SU-DHL-6 (cell line): ENCODE results near the gene DYSF.

Source experiments
- H2AFZ ChIP-seq: fragments of 200-600 bp; sonication (generic); 2 replicates; pipeline ENCODE4 v1.6.1; 2014; ENCODE audit warnings: low read depth, mild to moderate bottlenecking, moderate library complexity, mixed read lengths, antibody characterized with exemption, low read length; ENCODE audit not compliant: severe bottlenecking
- H3F3A ChIP-seq: fragments of 200-600 bp; shearing (Covaris generic); 2 replicates; pipeline ENCODE4 v1.6.0; 2016; ENCODE audit warnings: antibody characterized with exemption, mild to moderate bottlenecking; ENCODE audit not compliant: insufficient read depth
- H3K27ac ChIP-seq: fragments of 200-600 bp; sonication (generic); 2 replicates; pipeline ENCODE4 v1.5.1; 2016; ENCODE audit warnings: low read depth, mild to moderate bottlenecking, low read length, moderate library complexity, mixed read lengths
- H3K27me3 ChIP-seq: fragments of 200-600 bp; sonication (generic), shearing (Covaris generic); 2 replicates; pipeline ENCODE4 v1.6.0; 2014; ENCODE audit warnings: mild to moderate bottlenecking, low read length
- H3K36me3 ChIP-seq: fragments of 200-600 bp; sonication (generic); 2 replicates; pipeline ENCODE4 v1.6.1; 2014; ENCODE audit warnings: mild to moderate bottlenecking, low read length, mixed read lengths
- H3K4me2 ChIP-seq: fragments of 300-600, 200-600 bp; shearing (Covaris generic), sonication (generic); 2 replicates; pipeline ENCODE4 v1.6.0; 2014; ENCODE audit warnings: low read length, low read depth, mild to moderate bottlenecking; ENCODE audit not compliant: poor library complexity, severe bottlenecking
- H3K4me3 ChIP-seq: fragments of 200-600 bp; sonication (generic); 2 replicates; pipeline ENCODE4 v1.5.1; 2014; ENCODE audit warnings: antibody characterized with exemption, low read length, mild to moderate bottlenecking, mixed read lengths; ENCODE audit not compliant: insufficient read depth, poor library complexity, severe bottlenecking
- H3K79me2 ChIP-seq: fragments of 200-600 bp; sonication (generic); 2 replicates; pipeline ENCODE4 v1.6.1; 2014; ENCODE audit warnings: mild to moderate bottlenecking, low read length, moderate library complexity; ENCODE audit not compliant: insufficient read depth
- H3K9ac ChIP-seq: fragments of 200-600 bp; sonication (generic); 2 replicates; pipeline ENCODE4 v1.7.0; 2014; ENCODE audit warnings: mild to moderate bottlenecking, low read length
- H3K9me2 ChIP-seq: fragments of 200-600 bp; sonication (generic); replicated peaks from 2 replicates; pipeline ENCODE4 v1.6.1; 2014; ENCODE audit warnings: low read length; ENCODE audit not compliant: insufficient read depth
- H3K9me3 ChIP-seq: fragments of 200-600 bp; sonication (generic); 2 replicates; pipeline ENCODE4 v1.6.1; 2014; ENCODE audit warnings: low read length, mixed read lengths; ENCODE audit not compliant: insufficient read depth
- H4K20me1 ChIP-seq: fragments of 200-600 bp; sonication (generic); 2 replicates; pipeline ENCODE4 v1.6.1; 2014; ENCODE audit warnings: low read depth, mild to moderate bottlenecking, antibody characterized with exemption, low read length, moderate library complexity, mixed read lengths
- EZH2phosphoT487 ChIP-seq: fragments of 200-600 bp; sonication (generic), shearing (Covaris generic); conservative IDR thresholded peaks from 2 replicates; pipeline ENCODE4 v1.6.1; 2018; ENCODE audit warnings: mild to moderate bottlenecking, antibody characterized with exemption, low read length, moderate library complexity, mixed read lengths
- TF ChIP-seq, protein P1 (sequence below): fragments of 200-600 bp; sonication (generic); IDR thresholded peaks from one replicate; pipeline ENCODE4 v1.5.1; 2017; ENCODE audit warnings: antibody characterized with exemption, mild to moderate bottlenecking, low read length, moderate library complexity; ENCODE audit not compliant: insufficient read depth, poor library complexity, severe bottlenecking

DYSF gene

GRCh38 chr2:71730785-71731383 lies 277.5 kb downstream of the DYSF start:
- TF ChIP-seq, protein P1, sequence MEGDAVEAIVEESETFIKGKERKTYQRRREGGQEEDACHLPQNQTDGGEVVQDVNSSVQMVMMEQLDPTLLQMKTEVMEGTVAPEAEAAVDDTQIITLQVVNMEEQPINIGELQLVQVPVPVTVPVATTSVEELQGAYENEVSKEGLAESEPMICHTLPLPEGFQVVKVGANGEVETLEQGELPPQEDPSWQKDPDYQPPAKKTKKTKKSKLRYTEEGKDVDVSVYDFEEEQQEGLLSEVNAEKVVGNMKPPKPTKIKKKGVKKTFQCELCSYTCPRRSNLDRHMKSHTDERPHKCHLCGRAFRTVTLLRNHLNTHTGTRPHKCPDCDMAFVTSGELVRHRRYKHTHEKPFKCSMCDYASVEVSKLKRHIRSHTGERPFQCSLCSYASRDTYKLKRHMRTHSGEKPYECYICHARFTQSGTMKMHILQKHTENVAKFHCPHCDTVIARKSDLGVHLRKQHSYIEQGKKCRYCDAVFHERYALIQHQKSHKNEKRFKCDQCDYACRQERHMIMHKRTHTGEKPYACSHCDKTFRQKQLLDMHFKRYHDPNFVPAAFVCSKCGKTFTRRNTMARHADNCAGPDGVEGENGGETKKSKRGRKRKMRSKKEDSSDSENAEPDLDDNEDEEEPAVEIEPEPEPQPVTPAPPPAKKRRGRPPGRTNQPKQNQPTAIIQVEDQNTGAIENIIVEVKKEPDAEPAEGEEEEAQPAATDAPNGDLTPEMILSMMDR = no peak
- TF ChIP-seq EZH2phosphoT487 = no peak
- H3K27ac ChIP-seq = no peak overlapping the region

DNA sequence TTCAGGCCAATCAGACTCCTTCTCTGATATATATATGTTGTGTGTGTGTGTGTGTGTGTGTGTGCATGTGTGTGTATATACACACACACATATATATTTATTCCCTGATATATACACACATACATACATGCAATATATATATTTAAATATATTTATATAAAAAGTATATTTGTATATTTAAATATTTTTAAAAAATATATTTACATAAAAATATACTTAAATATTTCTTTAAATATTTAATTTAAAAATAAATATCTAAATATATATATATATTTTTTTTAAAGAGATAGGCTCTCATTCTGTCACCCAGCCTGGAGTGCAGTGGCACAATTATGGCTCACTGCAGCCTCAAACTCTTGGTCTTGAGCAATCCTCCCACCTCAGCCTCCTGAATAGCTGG lies 281.3 kb downstream of the DYSF start:
- H2AFZ ChIP-seq = no peak overlapping the region
- H3K9me2 ChIP-seq = no peaks in the 10 kb centered on the region
- H3K9me3 ChIP-seq = no peaks in the 10 kb centered on the region
- no peak for TF ChIP-seq EZH2phosphoT487
- TF ChIP-seq, protein P1 = no peak
- no peak overlapping the region for H3K9ac ChIP-seq
- H4K20me1 ChIP-seq = no peaks in the 10 kb centered on the region
- no peaks in the 10 kb centered on the region for H3F3A ChIP-seq
- no peak overlapping the region for H3K4me3 ChIP-seq
- no peak overlapping the region for H3K4me2 ChIP-seq
- H3K36me3 ChIP-seq = no peaks in the 10 kb centered on the region
- H3K27ac ChIP-seq = no peak overlapping the region
- H3K79me2 ChIP-seq = no peaks in the 10 kb centered on the region
- no peaks in the 10 kb centered on the region for H3K27me3 ChIP-seq

More at GRCh38 chr2:71730785-71731383, 277.5 kb downstream of the DYSF start:
- Histone ChIP-seq H3K36me3 (no peaks in the 10 kb centered on the region), H4K20me1 (no peaks in the 10 kb centered on the region), H3K9ac (no peak overlapping the region), H3K4me2 (no peak overlapping the region), H2AFZ (no peak overlapping the region), H3K4me3 (no peak overlapping the region), H3K9me3 (no peaks in the 10 kb centered on the region), H3F3A (no peaks in the 10 kb centered on the region), H3K9me2 (no peaks in the 10 kb centered on the region), H3K27me3 (no peaks in the 10 kb centered on the region), H3K79me2 (no peaks in the 10 kb centered on the region)

DNA sequence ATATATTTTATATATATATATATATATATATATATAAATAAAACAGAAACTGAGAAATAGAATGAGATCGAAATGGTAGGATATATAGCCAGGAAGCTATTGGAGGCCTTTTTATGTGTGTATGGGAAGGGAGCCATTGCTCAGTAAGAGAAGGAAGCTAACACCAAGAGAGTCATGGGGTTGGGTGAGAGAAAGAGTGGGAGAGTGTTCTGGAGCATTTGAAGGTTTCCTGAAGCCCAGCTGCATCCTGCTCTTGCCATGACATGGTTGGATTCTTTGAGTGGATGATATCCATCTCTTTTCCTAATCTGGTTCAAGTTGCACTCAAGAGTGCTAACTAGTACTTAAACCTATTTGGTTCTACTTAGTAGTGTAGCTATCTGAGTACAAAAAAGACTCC lies 282.3 kb downstream of the DYSF start:
- Histone ChIP-seq H3K9ac (no peak overlapping the region), H3K4me3 (no peak overlapping the region), H4K20me1 (no peaks in the 10 kb centered on the region), H3K9me2 (no peaks in the 10 kb centered on the region), H2AFZ (no peak overlapping the region), H3K36me3 (no peaks in the 10 kb centered on the region), H3K27me3 (no peaks in the 10 kb centered on the region), H3K4me2 (no peak overlapping the region), H3K27ac (no peak overlapping the region), H3F3A (no peaks in the 10 kb centered on the region), H3K9me3 (no peaks in the 10 kb centered on the region), H3K79me2 (no peaks in the 10 kb centered on the region)
- TF ChIP-seq EZH2phosphoT487 = no peak
- TF ChIP-seq, protein P1 = no peak
